NCI-H82 (cell line): ENCODE measurements around the gene ZNF385B.

Source experiments
- DNase-seq: peaks from one replicate; lab custom pipeline; 2025; lab: John Stamatoyannopoulos, UW

ZNF385B gene

DNA sequence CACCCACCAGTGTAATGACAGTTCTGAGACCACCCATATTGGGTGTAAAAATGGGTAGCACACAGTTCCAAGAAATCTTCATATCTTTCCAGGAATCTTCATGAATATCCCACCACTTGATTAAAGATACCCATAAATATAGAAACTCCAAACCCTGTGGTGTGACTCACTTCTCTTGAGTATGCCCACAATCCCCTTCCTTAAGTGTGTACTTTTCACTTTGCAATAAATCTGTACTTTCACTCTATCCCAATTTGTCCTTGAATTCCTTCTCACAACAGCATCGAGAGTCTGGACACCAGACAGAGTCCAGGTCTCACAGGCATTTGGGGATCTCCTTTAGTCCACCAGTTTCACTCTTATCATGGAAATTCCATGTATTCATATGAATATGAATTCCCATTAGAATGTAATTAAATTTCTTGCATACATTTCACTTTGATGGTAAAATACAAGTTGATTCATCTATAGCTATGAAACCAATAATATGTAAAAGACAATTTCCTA lies 309.8 kb downstream of the ZNF385B start:
- no peak for DNase-seq

DNA sequence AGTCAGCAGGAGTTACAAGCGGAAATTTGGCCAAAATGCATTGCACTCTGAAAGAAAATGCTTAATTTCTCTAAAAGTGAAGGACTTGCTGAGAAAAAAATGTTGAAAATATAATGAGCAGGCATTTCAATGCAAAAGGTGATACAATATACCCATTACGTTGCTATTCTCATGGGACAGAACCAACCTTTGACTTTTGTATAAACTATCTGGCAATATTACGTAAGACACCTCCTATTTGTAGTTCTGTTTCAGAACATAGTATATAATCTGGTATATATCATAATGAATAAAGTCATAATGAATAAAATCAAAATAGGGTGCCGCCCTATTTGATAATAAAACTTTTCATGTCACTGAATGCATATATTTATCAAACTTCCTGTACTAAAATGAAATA lies 310.6 kb downstream of the ZNF385B start:
- DNase-seq = no peak

DNA sequence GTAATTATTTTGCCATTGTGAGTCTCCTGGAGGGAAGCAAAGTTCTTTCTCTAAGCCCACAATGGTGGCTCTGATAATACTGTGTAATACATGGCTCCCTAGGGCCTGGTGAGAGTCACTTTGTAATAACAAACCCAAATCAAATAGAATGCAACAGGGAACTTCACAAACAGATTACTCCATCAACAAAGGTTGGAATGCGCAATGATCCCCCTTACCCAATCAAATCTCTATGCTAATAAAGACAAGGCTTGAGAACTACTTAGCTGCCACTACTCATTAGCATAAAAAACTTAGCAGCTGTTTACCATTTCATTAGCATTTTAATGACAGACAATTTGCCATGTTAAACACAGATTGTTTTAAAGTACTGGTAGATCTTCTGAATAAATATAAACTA lies 311.2 kb downstream of the ZNF385B start:
- no peak for DNase-seq

DNA sequence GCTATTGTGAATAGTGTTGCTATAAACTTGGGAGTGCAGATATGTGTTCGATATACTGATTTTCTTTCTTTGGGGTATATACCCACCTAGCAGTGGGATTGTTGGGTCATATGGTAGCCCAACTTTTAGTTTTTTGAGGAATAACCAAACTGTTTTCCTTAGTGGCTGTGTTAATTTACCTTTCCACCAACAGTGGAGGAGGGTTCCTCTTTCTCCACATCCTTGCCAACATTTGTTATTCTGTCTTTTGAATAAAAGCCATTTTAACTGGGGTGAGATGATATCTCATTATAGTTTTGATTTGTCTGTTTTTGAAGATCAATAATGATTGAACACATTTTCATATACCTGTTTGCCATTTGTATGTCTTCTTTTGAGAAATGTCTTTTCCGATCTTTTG lies 314.8 kb downstream of the ZNF385B start:
- DNase-seq = no peak

DNA sequence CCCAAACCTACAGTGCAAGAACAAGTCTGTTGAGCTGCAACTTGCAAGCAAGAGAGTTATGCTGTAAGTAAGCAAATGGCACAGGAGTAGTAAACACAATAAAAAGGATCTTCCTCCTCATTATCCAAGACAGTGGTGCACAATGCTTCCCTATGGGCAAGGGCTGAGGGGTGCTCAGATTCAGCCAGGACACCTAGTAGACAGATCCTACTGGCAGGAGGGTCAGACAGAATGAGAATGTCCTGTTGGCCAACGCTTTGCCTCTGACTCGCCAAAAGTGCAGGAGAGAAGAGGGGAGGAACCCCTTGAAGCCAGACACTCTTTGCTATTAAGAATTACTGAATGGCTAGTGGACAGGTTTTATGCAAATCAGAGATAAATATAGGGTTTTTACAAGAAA lies 316.4 kb downstream of the ZNF385B start:
- no peak for DNase-seq

DNA sequence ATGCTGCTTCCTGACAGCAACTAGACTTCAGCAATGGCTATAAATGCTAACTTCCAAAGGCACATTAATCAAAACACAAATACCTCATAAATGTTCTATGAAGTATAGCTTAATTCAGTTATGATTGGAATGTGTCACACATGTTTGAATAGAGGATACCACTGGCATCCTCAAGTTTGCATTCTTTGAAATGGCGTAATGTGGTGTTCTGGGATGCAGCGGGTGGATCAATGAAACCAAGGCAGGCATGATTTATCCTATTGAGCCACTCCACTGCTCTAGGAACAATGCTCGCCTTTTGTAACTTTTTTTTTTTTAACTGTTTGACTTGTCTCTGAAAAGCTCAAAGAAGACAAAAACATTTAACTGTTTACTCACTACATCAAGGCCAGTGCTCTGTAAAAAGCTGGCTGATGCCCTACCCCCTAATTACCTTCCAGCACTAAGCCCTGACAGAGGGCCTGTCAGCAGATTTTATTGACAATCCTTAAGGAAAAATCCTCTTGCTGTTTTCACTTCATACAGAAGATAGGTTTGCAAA lies 318.0 kb downstream of the ZNF385B start:
- DNase-seq = peak; percentile 30

DNA sequence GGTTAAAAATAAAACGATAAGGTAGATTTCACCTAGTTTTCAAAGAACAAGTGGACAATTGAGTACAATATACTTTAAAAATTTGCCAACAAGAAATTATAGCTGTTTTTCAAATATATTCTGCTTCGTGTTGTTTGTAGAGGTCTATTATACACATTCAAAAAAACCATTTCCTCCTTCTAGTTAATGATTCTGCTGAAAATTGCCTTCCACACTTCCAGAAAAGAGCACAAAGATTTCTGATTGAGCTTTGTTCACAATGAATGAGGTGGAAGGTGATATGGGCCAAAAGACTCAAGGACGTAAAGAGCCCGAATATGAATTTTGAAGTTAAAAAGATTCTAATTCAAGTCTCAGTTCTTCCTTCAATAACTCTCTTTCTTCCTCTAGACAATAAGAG lies 319.8 kb downstream of the ZNF385B start:
- DNase-seq = no peak

DNA sequence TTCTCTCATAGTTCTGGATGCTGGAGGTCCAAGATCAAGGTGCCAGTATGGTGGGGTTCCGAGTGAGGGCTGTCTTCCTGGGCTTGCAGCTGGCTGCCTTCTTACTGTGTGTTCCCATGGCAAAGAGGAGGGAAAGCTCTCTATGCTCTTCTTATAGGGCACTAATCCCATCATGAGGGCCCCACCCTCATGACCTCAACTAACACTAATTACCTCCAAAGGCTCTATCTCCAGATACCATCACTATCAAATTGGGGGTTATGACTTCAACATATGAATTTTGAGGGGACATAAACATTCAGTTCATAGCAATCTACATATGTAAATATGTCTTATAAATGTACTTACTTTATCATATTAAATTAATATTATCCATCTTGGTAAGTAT lies 322.3 kb downstream of the ZNF385B start:
- DNase-seq = no peak

DNA sequence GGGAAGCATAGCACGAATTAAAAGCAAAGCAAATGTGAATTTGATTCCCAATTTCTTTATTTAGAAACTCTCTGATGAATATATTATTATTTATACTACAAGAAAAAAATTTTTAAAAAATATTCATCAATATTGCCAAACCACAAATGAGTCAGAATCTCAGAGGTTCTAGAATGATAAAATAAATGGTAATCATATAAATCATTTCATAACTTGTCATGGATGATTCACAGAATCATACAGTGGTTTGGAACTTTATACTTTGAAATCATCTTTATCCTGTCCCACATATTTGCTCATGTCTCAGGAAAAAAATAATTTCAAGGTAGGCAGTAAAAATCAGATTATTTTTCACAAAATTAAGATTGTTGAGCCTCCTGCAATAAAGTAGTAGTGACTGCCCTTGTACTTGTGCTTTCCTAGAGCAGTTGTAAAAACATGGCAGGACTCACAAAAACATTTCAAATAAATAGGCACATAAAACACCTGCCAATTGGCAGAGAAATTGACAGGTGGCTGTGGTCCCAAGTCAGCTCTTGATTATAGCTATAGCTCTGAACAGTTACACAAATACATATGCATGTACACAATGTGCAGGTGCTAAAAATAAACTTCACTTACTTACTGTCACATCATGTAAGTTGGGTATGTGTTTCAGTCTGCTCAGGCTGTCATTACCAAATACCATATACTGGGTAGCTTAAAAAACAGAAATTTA lies 322.8 kb downstream of the ZNF385B start:
- DNase-seq = no peak

DNA sequence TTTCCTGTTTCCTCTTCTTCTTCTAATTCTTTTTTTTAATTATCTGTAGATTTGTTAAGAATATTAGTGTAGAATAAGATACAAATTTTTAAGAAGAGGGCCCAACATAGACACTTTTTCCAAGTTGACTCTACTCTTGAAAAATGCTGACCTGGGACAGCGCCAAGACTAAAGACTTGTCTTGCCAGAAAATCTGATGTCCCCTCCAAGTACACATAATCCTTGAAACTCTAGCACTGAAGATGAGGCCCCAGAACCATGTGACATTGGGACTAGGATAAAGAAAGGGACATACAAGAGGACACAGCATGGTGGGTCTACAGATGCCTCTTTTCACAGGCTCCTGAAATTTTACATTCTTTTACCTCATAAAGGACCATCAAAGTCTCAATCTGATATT lies 325.2 kb downstream of the ZNF385B start:
- no peak for DNase-seq

DNA sequence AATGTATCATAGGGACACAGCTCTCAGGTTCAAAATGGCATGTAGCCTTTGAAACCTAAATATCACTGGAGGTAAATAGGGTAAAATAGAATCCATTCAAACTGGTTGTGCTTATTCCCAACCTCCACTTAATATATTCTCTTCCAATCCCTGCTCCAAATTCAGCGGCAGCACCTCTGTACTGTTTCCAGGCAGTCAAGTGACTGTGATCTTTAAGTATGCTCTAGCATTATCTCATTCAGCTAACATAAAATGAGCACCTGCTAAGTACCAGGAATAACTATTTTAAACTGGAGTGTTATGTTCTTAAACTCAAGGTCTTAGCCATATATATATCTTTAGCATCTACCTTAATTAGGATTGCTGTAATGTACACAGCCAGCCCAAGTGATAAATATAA lies 327.5 kb downstream of the ZNF385B start:
- no peak for DNase-seq

DNA sequence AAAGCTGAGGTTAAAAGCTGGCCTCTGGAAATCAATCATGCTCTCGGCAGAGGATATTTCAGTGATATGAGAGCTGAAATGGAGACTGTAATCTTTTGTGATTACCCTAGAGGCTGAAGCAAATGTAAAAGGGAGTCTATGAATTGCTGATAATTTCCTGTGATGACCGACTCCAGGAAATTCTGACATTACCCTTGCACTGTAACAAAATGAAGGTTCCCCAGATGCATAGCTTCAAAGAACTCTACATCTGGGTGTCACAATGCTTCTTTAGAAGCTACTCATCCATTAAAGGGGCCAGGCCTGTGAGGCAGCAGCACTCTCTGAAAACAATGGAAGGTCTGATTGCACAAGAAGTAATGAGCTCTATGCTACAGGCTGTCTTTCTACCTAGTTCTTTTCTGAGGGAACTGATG lies 328.5 kb downstream of the ZNF385B start:
- DNase-seq = no peak

DNA sequence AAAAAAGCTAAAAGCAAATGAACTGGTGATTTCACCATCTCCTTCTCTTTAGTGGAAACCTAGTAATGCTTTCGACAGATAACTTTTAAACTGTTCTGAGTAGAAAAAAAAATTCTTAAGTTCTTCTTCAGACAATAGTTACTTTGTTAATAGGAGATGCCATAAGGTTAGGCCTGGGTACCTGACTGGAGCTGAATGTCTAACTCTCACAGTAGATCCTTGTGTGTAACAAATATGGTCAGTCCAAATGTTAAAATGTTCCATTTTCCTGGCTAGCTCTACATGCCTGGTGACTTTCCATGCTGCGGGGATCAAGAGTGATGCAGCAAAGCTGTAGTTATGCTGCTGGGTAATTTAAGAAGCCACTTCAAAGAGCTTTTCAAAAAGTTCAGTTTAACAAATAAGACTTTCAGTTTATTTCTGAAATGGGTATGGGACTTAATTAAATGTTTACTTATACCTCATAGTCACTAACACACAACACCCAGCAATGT lies 332.8 kb downstream of the ZNF385B start:
- no peak for DNase-seq

DNA sequence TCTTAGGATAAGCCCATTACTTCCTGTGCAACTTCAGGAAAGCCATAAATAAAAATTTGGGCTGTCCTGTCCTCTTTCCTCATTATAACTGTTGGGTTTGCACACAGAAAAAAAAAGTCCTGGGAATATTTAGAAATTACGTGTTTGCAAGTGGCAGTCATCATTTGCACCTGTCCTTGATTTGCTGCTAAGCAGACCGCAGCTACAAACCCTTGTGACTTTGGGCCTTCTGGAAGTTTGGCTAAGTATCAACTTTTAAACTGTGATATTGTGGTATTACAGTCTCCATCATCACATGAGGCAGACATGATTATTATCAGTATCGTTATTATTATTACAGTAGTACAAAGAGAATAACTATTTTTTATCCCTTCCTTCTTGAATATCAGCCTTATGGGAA lies 336.1 kb downstream of the ZNF385B start:
- DNase-seq = no peak

DNA sequence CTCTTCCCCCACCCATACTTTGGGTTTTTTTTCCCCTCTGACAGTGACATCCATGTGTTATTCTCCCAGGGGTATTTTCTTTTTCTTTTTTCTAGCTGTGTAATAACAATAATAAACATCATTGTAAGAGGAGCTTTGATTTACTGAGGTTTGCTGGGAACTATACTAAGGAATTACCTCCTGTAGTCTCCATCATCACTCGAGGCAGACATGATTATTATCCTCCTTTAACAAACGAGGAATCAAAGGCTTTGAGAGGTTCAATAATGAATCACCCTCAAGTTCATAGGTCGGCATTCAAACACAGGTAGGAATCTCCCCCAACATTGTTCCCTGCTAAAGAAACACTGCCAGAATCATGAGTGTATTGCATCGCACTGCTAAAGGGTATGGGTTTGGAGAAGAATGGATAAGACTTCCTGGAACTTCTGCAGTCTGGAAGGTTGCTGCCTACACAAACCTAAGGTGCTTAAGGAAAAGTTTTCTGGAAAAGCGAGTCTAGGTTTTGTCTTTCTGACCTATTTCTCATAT lies 336.5 kb downstream of the ZNF385B start:
- DNase-seq = no peak

DNA sequence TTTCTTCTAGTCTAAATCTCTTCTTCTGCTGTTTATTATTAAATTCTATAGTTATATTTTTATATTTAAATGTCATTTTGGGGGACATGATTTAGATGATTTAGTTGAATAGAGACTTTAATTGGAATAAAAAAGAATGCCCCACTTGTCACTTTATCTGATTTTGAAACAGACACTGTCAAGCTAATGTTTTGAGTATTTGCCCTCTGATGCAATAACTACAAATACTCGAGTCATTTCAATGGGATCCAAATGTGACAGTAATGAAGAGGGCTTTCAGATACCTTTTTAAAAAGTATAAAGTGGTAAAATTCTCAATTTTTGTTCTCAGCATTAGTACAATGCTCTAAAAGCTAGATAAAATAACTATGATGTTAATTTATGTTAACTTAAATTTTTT lies 339.5 kb downstream of the ZNF385B start:
- DNase-seq = no peak

DNA sequence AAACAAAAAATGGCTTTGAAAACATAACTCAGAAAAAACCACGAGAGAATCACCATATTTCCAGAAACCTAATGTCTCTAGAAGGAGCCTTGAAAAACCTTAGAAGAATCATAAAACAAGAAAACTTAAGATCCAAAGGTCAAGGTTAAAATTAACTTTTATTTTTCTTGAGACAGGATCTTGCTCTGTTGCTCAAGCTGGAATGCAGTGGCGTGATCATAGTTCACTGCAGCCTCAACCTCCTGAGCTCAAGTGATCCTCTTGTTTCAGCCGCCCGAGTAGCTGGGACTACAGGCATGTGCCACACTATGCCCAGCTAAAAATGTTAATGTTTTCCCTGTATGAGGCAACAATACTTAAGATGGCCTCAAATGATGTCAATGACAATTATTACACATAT lies 342.6 kb downstream of the ZNF385B start:
- no peak for DNase-seq

DNA sequence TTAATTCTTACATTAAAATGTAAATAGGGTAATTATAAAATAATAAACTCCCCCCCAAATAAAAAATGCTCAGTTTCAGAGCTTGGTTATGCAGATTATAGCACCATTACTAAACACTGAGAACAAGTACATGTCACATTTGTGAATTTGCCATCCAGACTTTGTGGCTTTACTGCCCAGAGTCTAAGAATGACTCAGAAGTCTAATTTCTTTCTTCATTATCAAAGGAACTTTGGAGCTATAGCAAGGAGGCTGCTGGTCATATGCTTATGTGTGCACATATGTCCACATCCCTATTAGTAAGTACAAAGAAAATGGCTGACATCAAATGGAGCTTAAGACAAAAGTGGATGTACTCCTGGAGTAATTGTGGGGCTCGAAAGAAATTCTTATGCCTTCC lies 348.2 kb downstream of the ZNF385B start:
- no peak for DNase-seq

DNA sequence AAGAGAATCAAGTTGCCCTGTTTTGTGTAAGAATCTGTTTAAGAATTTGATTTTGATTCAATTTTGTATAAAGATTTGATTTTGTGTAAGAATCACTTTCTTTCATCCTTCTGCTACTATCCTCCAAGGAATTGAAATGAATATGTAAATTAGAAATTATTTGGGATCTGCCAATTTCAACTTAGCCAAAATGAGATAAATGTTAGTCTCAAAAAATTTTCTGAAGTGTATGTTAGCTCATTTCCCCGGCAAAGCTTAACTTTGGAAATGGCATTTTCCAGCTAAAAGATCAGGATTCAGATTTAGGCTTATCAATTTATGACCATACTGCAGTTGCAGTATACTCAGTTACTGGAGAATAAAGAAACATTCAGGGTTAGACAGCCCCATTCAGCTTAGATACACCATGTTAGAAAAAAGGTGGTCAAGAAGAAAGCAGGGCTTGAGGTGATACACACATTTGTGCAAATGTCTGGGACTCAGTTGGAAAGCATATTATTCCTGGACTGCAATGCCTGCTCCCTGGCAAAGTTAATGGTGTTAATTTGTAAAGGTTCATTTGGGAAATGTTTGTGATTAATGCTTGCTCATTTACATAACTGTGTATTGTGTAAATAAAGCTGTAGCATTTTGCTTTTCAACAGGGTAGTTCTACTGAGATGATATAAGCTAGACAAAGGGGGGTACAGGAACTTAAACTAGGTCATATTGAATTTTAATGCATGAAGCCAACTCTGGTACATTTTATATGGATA lies 349.0 kb downstream of the ZNF385B start:
- no peak for DNase-seq

DNA sequence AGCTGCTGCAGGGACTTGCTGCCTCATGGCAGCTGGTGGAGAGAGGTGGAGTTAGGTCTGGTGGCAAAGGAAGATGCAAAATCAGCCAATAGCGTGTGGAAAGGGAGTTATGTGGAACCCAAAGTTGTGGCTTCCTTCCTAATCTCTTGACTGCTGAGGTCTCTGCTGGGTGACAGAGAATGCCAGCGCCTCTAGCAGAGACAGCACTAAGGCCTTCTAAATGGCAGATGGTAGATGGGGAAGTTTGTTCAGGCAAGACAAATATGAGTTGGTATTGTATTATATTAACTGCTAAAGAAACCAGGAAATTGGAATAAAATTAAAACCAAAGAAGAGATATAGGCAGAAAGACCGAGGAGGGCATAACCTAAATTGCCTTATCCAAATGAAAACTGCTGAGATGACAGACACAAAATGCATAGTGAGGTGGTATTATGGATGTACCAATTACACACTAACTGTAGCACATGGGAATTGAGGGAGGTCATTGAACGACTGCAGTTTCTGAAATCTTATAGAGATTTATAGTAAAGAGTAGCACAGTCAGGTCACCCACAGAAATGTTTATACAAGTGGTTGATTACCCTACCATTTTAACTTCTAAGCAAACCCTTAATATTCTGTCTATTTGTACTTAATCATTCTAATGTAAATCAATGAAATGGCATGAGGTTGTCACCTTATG lies 350.2 kb downstream of the ZNF385B start:
- DNase-seq = no peak

DNA sequence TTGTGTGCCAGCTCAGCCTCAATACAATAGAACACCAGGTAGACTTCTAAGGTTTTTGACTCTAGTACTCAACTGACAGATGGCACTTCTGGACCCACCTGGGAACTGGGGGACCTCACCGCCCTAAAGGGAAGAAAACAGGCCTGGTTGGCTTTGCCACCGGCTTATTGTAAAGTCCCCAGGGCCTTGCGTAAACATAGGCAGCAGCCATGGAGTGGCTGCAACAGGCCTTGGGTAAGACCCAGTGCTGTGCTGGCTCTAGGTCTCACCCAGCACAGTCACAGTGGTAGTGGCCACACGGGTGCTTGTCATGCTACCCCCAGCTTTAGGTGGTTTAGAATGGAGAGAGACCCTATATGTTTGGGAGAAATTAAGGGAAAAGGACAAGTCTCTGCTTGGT lies 366.1 kb downstream of the ZNF385B start:
- no peak for DNase-seq

DNA sequence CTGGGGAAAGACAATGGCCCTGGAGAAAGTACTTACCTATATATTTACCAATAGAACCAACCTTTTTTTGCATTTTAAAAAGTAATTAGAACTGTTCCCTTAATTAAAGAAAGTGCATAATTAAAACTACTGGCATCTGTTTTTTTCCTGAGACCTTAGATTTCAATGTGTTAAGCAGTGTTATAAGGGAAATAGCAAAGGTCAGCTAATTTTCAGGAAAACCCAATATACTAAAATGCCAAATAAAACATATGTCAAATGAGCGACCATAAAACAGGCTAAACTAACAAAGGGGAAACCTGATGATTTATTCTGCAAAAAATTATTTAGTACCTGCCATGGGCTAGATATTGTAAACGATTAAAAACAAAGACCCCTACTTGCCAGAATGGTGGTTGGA lies 372.8 kb downstream of the ZNF385B start:
- DNase-seq = no peak
